Stomach (tissue), 4 donors: ENCODE results near the gene ATN1.

Source experiments
- POLR2A ChIP-seq, 4 donors: fragments of 450-650 bp; IDR thresholded peaks; one replicate each; pipeline ENCODE4 v1.6.1; 2016; ENCODE audit warnings: antibody characterized with exemption in 4 of 4, control low read depth in 2 of 4, mild to moderate bottlenecking in 1 of 4, moderate library complexity in 1 of 4
- TF ChIP-seq, protein P1 (sequence below), 7 experiments: fragments of 450-650 bp in 4 of 7; fragments of 200-600 bp in 3 of 7; sonication (generic) in 3 of 7; IDR thresholded peaks; one replicate each; pipeline ENCODE4 v1.5.1; 2016 to 2019; ENCODE audit warnings: antibody characterized with exemption in 7 of 7, control low read depth in 2 of 7, mild to moderate bottlenecking in 1 of 7

GRCh38 chr12:6942331-6942665, 14.5 kb downstream of the ATN1 start:
- TF ChIP-seq POLR2A (IDR thresholded peaks at IDR 0.05) = no peak
- TF ChIP-seq, protein P1, sequence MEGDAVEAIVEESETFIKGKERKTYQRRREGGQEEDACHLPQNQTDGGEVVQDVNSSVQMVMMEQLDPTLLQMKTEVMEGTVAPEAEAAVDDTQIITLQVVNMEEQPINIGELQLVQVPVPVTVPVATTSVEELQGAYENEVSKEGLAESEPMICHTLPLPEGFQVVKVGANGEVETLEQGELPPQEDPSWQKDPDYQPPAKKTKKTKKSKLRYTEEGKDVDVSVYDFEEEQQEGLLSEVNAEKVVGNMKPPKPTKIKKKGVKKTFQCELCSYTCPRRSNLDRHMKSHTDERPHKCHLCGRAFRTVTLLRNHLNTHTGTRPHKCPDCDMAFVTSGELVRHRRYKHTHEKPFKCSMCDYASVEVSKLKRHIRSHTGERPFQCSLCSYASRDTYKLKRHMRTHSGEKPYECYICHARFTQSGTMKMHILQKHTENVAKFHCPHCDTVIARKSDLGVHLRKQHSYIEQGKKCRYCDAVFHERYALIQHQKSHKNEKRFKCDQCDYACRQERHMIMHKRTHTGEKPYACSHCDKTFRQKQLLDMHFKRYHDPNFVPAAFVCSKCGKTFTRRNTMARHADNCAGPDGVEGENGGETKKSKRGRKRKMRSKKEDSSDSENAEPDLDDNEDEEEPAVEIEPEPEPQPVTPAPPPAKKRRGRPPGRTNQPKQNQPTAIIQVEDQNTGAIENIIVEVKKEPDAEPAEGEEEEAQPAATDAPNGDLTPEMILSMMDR (IDR thresholded peaks at IDR 0.05) = no peak
